HG03097 (cell line): ENCODE measurements around the gene TTLL10.
"Not testable (repeated sequence)": the region's sequence is repeated elsewhere in the genome, so short reads cannot be mapped to it uniquely, and the experiment has no call there.

Experiments used
- ATAC-seq: cut with Tn5 transposase; IDR thresholded peaks from one replicate; pipeline ENCODE4 v1.9.1; 2021; ENCODE audit not compliant: unreplicated experiment, low FRiP score

TTLL10 gene

DNA sequence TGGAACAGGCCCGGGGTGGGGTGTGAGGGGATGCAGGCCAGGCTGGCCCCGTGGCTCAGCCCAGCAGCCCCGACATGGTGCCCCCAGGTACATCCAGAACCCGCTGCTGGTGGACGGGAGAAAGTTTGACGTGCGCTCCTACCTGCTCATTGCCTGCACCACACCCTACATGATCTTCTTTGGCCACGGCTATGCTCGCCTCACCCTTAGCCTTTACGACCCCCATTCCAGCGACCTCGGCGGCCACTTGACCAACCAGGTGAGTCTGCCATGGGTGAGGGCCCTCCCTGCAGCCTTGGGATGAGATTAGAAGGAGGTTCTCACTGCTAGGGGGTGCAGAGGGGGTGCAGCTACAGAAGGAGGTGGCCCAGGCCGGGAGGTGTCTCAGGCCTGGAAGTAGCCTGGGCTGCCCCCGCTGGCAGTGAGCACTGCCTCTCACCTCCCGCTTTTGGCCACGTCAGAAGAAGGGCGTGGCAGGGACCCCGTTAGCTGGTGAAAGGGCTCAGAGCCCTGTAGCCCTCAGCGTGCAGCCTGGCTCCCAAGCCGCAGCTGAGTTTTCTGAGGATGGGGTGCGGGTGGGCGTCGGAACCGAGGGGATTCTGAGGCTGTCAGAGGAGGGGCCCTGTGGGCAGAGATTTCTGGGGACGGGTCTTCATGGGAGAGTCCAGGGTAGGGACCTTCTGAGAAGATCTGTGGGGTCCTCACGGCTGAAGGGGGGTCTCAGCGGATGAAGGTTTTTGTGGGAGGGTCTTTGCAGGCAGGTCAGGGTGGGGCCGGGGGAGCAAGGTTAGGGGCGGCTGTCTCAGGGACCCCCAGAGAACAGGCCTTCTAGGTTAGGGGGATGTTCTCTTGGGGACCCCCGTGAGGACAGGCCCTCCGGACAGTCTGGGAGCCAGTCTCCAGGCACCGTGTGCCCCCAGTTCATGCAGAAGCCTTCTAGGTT, 10.4 kb downstream of the TTLL10 start:
- no peak for ATAC-seq

GRCh38 chr1:1185101-1185765, 11.6 kb downstream of the TTLL10 start:
- ATAC-seq = no peak

GRCh38 chr1:1187938-1188337, 14.3 kb downstream of the TTLL10 start:
- no peak for ATAC-seq

GRCh38 chr1:1189111-1189510, 15.4 kb downstream of the TTLL10 start:
- no peak for ATAC-seq

DNA sequence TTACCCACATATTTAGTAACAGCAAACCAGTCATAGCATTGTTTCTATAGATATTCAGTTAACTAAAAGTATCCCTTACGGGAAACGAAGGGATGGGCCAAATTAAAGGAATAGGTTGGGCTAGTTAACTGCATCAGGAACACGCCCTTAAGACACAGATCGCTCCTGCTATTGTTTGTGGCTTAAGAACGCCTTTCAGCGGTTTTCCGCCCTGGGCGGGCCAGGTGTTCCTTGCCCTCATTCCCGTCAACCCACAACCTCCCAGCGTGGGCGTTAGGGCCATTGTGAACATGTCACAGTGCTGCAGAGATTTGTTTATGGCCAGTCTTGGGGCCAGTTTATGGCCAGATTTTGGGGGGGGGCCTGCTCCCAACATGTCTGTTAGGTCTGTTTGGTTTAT, 18.1 kb downstream of the TTLL10 start:
- no peak for ATAC-seq

DNA sequence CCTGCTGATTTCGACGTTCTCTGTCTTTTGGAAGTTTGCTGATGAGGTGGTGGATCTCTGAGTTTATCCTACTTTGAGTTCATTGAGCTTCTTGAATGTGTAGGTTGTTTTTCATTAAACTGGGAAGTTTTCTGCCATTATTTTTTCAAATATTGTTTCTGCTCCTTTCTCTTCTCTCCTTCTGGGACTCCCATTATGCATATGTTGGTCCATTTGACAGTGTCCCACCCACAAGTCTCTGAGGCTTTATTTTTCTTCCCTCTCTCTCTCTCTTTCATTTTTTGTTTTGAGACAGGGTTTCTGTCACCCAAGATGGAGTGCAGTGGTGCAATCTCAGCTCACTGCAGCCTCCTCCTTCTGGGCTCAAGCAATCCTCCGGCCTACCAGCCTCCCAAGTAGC, 21.0 kb downstream of the TTLL10 start:
- no peak for ATAC-seq

GRCh38 chr1:1195726-1196125, 22.0 kb downstream of the TTLL10 start:
- ATAC-seq = not testable (repeated sequence)

DNA sequence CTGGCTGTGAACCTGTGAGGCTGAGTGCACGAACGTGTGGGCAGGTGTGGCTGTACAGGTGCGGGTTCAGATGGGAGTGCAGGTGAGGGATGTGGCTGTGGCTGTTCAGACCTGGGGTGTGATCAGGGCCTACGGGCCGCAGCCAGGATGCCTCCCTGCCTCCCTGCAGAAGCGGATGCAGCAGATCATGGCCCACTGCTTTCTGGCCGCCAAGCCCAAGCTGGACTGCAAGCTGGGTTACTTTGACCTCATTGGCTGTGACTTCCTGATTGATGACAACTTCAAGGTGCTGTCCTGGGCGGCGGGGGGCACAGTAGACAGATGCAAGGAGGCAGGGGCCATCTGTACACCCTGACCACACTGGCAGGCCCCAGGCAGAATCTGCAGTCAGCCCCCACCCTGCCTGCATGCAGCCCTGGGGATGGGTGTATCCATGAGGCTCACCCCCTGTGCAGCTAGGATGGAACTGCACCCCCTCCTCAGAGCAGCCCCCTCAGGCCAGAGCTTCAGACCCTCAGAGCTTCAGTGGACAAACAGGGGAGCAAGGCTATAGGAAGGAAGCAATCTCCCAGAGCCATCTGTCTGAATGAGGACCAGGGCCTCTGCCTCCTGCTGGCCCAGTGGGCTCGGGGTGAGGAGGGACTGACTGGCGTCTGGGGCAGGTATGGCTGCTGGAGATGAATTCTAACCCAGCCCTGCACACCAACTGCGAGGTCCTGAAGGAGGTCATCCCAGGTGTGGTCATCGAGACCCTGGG, 22.9 kb downstream of the TTLL10 start:
- ATAC-seq = no peak

DNA sequence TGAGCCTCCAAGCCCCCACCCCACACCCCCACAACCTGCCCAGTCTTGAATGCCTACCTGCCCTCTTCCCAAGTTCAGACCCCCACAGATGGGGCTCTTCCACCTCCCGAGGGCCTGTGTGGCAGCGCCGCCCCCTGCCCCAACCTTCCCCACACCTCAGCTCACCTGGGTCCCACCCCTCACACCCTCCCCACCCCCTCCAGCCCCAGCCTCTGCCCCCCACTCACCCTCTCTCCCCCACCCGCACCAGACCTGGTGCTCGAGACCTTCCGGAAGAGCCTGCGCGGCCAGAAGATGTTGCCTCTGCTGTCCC, 23.5 kb downstream of the TTLL10 start:
- ATAC-seq = no peak

GRCh38 chr1:1197551-1198422, 24.1 kb downstream of the TTLL10 start:
- no peak for ATAC-seq

DNA sequence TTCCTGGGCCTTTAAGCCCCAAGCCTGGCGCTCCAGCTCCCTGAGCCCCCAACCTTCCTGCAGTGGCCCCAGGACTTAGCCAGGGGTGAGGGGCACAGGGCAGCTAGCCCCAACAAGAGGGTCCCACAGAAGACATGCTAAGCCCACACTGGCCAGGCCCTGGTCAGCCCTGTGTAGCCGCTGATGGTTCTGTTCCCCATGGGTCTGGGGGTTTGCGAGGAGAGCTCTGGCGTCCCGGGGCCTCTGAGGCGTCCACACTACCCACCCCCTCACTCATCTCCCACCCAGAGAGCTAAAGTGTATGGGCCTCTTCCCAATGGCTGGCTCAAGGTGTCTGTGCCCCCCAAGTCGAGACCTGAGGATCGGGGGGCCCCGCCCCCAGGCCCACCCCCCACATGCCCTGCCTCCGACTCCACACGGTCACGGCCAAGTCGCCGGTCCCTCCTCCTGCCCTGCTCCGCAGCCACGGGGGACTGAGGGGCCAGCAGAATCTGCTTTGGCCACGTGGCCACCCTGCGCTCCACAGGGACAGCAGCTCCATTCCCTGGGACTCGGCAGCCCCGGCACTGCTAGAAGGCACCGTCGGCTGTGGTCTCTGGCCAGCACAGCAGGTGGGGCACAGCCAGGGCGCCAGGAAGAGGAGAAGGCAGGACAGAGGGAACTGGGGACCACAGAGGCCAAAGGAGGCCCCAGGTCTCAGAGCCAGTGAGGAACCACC, 24.9 kb downstream of the TTLL10 start:
- no peak for ATAC-seq

DNA sequence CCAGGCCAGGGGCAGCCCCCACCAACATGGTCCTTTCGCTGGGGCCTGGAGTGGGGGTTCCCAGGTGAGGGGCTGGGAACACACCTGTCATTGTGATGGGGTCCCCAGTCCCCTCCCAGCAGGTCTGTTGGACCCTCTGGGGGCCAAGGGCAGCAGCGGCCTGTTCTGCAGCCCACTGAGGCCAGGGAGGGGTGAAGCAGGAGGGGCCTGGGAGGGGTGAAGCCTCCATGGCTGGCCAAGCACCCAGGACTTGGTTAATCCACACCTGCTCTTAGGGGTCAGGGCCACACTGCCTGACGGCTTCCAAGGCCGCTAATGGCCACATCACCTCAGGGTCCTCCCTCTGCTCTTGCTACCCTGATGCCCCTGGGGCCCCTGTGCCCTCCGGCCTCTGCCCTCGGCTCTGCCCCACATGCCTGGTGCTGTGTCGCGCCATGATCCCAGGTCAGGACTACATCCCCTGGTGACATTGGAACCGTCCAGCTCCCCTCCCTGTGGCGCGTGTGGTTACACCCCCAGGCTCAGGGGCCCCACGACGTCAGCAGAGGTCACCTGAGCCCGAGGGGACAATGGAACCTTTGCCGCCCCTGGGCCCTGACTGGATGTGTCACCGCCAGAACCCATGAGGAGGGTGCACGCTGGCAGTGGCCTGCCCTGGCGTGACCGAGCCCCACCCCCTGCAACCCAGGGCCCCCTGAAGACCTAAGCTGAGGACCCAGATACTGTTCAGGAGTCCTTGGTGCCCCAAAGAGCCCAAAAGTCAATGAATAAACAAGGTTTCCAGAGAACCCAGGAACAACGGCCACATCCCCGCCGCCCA, 25.7 kb downstream of the TTLL10 start:
- ATAC-seq = no peak

GRCh38 chr1:1199961-1200875, 26.5 kb downstream of the TTLL10 start:
- ATAC-seq = no peak

DNA sequence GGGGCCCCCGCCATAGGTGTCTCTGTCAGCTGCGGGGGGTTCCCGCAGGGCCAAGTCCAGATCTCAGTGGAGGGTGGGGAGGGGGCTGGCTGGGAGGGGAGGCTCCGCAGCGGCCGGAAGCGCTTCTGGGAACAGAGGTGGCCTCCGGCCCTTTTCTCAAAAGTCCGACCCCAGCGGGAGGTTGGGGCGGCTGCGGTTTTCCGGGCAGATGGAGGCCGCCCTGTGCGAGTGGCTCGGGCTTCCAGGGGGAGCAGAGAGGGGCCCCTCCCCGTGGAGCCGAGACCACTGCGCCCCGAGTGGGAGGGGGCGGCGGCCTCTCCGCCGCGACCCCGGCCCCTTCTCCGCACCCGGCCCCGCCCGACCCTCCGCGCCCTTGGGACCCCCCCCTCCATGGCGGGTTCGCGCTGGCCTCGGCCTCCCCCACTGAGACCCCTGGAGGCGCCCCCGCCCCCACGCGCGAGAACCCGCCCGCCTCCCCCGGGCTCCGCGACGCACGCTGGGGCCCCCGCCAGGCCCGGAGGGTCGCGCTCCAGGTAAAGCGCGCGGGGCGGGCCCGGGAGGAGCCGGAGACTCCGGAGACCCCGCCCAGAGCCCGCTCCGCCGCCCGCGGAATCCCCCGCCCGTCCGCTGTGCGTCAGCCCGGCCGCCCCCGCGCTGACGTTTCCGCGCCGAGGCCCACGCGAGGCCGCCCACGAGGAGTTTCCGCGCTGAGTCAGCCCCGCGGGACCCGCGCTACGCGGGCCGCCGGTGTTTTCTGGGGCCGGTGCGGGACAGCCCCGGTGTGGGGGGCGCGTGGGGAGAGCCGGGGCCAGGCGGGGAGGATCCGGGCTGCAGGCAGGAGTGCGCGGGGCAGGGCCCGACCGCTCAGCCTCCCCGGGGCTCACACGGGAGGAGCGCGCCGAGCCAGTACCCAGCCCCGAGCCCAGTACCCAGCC, 27.5 kb downstream of the TTLL10 start:
- no peak for ATAC-seq

DNA sequence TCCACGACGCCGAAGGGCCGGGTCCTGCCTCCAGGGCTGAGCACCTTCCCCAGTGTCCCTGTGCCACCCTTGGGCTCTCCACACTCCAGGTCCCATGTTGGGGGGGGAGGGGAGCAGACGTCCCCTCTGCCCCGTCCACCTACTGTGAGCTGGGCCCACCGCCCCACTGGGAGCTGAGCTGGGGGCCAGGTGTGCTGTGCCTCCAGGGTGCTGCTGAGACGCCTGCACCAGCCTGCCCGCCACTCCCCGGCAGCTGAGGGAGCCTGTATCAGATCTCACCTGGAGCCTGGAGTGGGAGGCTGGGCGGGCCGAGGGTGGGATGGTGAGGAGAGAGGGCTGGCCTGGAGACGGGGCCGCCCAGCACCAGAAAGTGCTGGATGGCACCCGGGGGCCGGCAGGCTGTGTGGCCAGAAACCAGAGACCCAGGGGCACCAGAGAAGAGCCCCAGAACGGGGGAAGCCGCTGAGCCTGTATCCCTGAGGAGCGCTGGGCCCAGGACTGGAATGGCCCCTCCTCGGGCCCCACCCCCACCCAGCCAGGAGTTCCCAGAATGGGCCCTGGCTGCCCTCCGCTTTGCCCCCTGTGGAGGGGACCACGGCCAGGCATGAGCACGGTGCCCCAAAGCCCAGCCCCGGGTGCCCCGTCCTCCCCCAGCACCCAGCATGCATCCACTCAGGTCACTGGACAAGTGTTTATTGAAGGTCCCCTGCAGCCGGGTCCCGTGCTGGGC, 29.3 kb downstream of the TTLL10 start:
- ATAC-seq = no peak
